Nephron progenitor cell (in vitro differentiated cells): ENCODE measurements around the gene GATAD2A.
A peak's percentile ranks its signal among the peaks of the same experiment; 100 is the strongest.

Source experiments
- DNase-seq: peaks from one replicate; pipeline ENCODE4 v3.0.0; 2021
- H3K27ac Mint-ChIP-seq: 2 replicates; pipeline ENCODE4 v1.8.0; 2021; ENCODE audit warnings: mild to moderate bottlenecking, moderate library complexity, mixed read lengths
- H3K27me3 Mint-ChIP-seq: 2 replicates; pipeline ENCODE4 v1.8.0; 2021; ENCODE audit warnings: mild to moderate bottlenecking, low read depth, mixed read lengths; ENCODE audit not compliant: poor library complexity
- H3K36me3 Mint-ChIP-seq: 2 replicates; pipeline ENCODE4 v1.8.0; 2021; ENCODE audit warnings: low read depth, mixed read lengths
- H3K4me1 Mint-ChIP-seq: 2 replicates; pipeline ENCODE4 v1.8.0; 2021; ENCODE audit warnings: mixed read lengths
- H3K4me3 Mint-ChIP-seq: 2 replicates; pipeline ENCODE4 v1.8.0; 2021; ENCODE audit warnings: mild to moderate bottlenecking, moderate library complexity, mixed read lengths
- H3K9me3 Mint-ChIP-seq: 2 replicates; pipeline ENCODE4 v1.8.0; 2021; ENCODE audit warnings: mild to moderate bottlenecking, moderate library complexity, mixed read lengths
- TF ChIP-seq, protein P1 (sequence below): fragments of 200-600 bp; sonication (generic); IDR thresholded peaks from 2 replicates; pipeline ENCODE4 v1.5.0; 2021; ENCODE audit warnings: antibody characterized with exemption

Gene GATAD2A

DNA sequence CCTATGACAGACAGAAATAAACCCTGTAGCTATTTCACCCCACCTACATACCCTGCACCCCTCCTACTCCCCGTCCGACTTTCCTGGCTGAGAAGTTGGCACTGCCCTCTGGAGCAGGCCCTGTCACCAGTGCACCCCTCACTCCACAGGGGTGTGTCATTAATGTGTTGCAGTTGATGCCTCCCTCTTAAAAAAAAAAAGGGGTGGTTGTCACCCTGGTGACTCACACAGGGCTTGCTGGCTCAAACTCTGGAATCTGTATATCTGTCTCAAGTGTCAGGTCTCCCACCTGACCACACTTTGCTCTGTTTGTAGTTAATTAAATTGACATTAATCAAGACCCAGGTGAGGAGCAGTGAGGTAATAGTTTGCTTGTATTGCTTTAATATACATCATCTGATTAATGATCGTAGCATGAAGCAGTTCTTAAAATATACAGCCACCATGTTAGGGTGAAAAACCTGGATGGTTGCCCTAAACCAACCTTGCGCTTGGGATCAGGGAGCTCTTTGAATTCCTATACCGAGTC, 2.0 kb upstream of the GATAD2A start:
- TF ChIP-seq, protein P1, sequence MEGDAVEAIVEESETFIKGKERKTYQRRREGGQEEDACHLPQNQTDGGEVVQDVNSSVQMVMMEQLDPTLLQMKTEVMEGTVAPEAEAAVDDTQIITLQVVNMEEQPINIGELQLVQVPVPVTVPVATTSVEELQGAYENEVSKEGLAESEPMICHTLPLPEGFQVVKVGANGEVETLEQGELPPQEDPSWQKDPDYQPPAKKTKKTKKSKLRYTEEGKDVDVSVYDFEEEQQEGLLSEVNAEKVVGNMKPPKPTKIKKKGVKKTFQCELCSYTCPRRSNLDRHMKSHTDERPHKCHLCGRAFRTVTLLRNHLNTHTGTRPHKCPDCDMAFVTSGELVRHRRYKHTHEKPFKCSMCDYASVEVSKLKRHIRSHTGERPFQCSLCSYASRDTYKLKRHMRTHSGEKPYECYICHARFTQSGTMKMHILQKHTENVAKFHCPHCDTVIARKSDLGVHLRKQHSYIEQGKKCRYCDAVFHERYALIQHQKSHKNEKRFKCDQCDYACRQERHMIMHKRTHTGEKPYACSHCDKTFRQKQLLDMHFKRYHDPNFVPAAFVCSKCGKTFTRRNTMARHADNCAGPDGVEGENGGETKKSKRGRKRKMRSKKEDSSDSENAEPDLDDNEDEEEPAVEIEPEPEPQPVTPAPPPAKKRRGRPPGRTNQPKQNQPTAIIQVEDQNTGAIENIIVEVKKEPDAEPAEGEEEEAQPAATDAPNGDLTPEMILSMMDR = no peak
- Mint-ChIP-seq H3K27me3 (peaks cover 7% of the 10 kb centered on the region), H3K9me3 (no peaks in the 10 kb centered on the region), H3K36me3 (no peaks in the 10 kb centered on the region), H3K4me1 (peaks cover 63% of the 10 kb centered on the region), H3K27ac (no peak overlapping the region), H3K4me3 (peak overlapping the region; percentile 84)
- no peak for DNase-seq

DNA sequence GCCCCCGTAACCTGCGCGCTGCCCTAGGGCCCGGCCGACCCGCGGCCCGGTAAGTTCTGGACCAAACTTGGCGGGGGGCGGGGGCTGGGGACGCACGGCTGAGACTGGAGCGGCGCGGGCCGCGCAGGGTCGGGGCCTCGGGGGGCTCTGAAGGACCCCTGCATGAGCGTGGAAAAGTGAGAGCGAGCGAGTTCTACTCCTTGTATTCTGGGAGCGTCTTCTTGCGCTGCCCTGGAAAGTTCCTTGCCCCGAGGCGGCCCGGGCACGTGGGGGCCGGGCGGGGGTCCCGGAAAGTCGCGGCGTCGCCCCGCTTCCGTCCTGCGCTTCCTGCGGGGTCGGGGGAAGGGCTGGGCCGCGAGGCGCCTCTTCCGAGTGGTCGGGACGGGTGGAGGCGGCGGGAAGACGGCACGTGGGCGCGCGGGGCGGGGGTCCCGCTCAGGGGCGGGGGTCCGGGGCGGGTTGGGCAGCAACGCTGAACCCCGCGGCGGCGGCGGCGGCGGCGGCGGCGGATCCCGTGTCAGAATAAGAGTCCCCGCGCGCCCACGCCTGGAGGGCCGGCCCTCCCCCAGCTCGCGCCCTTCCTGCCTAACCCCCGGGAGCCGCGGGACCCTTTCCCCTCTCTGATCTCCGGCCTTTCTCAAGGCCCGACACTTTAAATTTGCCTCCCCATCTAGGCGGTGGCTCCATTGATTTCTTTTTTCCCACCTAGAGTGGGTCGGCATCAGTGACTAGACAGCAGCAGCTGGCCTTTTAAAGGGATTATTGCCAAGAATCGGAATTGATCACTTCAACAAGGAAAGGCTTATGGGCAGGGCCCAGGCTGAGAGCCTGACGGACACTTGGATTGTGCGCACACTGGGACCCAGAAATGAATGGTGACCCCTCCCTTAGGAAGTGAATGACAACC, 749 bp downstream of the GATAD2A start:
- Mint-ChIP-seq H3K9me3 (no peaks in the 10 kb centered on the region), H3K27me3 (peaks cover 7% of the 10 kb centered on the region), H3K36me3 (peaks cover 3% of the 10 kb centered on the region), H3K4me3 (peak overlapping the region; percentile 97), H3K4me1 (peaks cover 74% of the 10 kb centered on the region), H3K27ac (peak overlapping the region; percentile 96)
- DNase-seq = peak; percentile 76
- TF ChIP-seq, protein P1 = no peak

DNA sequence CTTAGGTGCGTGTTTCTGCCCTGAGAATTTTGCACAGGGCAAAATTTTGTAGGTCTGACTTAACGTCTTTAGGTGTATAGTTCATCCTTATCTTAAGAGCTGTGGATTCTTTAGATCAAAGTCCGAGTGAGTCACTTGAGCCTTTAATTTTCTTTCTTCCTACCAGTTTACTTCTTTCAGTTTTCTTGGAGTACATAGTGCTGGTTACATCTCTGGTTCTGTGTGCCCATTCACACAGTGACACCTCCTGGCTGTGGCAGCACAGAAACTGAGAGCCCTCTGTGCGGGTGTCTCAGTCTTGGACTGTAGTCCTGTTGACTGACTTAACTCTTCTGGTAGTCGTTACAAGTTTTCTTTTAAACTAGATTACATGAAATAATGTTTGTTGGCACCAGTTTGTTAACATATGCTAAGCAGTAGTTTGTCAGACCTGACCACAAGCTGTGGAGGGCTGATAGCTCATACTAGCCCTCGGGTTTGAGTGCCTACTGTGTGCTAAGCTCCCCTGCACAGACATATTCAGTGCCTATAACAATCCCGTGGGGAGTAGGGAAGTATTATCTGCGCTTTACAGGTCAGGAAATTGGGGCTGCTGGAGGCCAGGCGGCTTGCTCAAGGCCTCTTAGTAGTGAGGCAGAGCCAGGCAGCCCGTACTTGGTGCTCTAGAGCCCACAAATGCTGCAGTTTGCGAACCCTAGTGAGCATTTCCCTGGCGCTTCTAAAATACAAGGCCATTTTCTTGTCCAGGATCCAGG, 1.6 kb downstream of the GATAD2A start:
- Mint-ChIP-seq H3K9me3 (no peaks in the 10 kb centered on the region), H3K4me1 (peaks cover 76% of the 10 kb centered on the region), H3K4me3 (peak overlapping the region; percentile 97), H3K27me3 (peaks cover 7% of the 10 kb centered on the region), H3K27ac (peak overlapping the region; percentile 95), H3K36me3 (peaks cover 7% of the 10 kb centered on the region)
- DNase-seq = no peak
- TF ChIP-seq, protein P1 = no peak

DNA sequence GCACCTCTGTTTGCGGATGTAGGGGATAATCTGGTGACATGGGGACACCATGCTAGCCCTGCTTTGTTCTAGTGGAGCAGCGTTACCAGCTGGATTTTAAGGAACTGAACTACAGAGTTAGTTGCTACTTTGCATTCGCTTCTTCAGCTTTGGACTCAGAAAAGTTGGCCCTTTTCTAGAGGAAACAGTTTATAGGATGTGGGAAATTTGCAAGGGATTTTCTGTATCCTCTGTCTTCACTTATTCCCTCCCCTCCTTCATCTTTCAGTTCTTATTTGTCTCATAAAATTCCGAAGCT, 2.1 kb downstream of the GATAD2A start:
- TF ChIP-seq, protein P1 = no peak
- Mint-ChIP-seq H3K4me1 (peaks cover 76% of the 10 kb centered on the region), H3K27ac (peak overlapping the region; percentile 95), H3K4me3 (peak overlapping the region; percentile 97), H3K9me3 (no peaks in the 10 kb centered on the region), H3K36me3 (peaks cover 10% of the 10 kb centered on the region), H3K27me3 (peaks cover 7% of the 10 kb centered on the region)
- DNase-seq = no peak

DNA sequence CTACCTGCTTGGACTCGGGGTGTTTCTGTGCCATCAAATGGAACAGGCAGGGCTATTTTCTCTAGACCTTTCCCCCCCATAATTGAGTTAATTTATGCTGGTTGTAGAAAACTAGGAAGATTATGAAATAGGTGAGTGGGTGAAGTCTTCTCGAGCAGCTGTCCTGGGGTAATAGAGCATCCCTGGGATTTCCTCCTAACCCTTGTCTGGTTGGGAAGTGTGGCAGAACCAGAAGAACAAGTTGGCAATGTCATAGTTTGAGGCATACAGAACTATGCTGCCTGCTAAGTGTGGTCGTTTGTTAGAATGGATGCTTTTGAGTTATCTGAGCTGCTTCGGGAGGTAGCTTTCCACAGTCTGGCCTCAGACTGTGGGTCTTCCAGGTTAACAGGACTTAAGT, 3.7 kb downstream of the GATAD2A start:
- H3K4me3 Mint-ChIP-seq = peak overlapping the region; percentile 19
- peaks cover 60% of the 10 kb centered on the region for H3K4me1 Mint-ChIP-seq
- peaks cover 4% of the 10 kb centered on the region for H3K27me3 Mint-ChIP-seq
- peak overlapping the region; percentile 29 for H3K27ac Mint-ChIP-seq
- peaks cover 9% of the 10 kb centered on the region for H3K9me3 Mint-ChIP-seq
- H3K36me3 Mint-ChIP-seq = peaks cover 26% of the 10 kb centered on the region
- no peak for DNase-seq
- TF ChIP-seq, protein P1 = no peak
